Measurements from ENCODE around the gene TIMM44. TPM values are rescaled to one million over a fixed set of nuclear protein-coding genes. Genes with fewer than 3 reads are reported as not detected.

The TIMM44 gene
- total and polyA plus RNA-seq, 4 donors: 17.7 to 35.8 (median 26.6) TPM

DNA sequence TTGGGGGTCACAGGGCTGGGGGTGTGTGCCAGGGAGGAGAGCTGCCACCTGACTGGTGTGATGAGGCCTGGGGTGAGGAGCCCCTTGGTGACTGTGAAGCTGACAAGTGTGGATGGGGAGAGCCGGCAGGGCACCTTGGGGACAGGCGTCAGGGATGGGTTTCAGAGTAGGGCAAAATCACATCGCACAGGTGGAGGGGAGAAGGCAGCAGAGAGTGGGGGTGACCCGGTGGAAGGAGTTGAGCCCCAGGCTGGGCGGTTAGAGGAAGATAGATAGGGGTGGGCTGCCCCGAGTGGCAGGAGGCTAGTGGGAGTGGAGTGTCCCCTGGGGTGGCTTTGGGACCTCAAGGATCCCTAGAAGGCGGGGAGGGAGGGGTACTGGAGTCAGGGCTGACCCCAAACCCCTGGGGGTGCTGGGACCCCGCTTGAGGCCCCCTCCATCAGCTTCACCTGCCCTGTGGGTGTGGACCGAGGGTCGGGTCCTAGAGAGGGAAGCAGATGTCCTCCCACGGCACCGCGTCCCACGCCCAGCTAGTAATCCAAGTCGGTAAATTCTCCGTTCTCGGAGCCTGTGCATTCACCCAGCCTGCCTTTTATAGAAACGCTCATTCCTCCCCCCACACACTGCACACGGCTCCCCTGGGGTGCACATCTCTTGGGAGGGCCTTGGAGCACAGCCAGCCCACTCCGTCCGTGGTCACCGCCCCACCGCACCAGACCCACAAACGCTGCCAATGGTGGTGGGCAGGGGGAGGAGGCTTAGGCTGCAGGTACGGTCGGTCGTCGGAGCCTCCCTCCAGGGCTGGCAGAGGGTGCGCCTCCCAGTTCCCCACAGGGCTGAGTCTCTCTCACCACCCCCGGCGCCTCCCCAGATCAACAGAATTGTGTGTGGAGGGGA, 19.9 kb downstream of the TIMM44 start:
- H3K9me3 ChIP-seq (ENCODE audit: control insufficient read depth in 4 of 4, low read length in 3 of 4): no peaks in the 10 kb centered on the region
- H3K36me3 ChIP-seq (ENCODE audit: control insufficient read depth in 4 of 4, insufficient read depth in 3 of 4, low read depth in 1 of 4, low read length in 3 of 4): peaks cover 0 to 12% (median 5%) of the 10 kb centered on the region in 4 donors
- no peak overlapping the region for H3K27ac ChIP-seq (ENCODE audit: low read depth in 1 of 2, low read length in 2 of 2)
- no peak for TF ChIP-seq YY1 (IDR thresholded peaks at IDR 0.05)
- TF ChIP-seq, protein P1, sequence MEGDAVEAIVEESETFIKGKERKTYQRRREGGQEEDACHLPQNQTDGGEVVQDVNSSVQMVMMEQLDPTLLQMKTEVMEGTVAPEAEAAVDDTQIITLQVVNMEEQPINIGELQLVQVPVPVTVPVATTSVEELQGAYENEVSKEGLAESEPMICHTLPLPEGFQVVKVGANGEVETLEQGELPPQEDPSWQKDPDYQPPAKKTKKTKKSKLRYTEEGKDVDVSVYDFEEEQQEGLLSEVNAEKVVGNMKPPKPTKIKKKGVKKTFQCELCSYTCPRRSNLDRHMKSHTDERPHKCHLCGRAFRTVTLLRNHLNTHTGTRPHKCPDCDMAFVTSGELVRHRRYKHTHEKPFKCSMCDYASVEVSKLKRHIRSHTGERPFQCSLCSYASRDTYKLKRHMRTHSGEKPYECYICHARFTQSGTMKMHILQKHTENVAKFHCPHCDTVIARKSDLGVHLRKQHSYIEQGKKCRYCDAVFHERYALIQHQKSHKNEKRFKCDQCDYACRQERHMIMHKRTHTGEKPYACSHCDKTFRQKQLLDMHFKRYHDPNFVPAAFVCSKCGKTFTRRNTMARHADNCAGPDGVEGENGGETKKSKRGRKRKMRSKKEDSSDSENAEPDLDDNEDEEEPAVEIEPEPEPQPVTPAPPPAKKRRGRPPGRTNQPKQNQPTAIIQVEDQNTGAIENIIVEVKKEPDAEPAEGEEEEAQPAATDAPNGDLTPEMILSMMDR (IDR thresholded peaks at IDR 0.05; ENCODE audit: low read depth, low read length, missing input control): no peak
- no peak for TF ChIP-seq RXRA (IDR thresholded peaks at IDR 0.05)
- no peak for TF ChIP-seq FOXA1 (IDR thresholded peaks at IDR 0.05)
- TF ChIP-seq ATF3 (IDR thresholded peaks at IDR 0.05): no peak
- no peak for DNase-seq (ENCODE audit: low spot score)
- H3K4me3 ChIP-seq (ENCODE audit: low read depth in 1 of 3, low read length in 3 of 3): no peak overlapping the region
- no peak overlapping the region for H3K9ac ChIP-seq (ENCODE audit: low read depth in 1 of 2, low read length in 2 of 2)
- H3K27me3 ChIP-seq (ENCODE audit: control insufficient read depth in 4 of 4, insufficient read depth in 4 of 4, low read length in 3 of 4): no peaks in the 10 kb centered on the region
- peaks cover 16 to 36% (median 25%) of the 10 kb centered on the region in 4 donors for H3K4me1 ChIP-seq (ENCODE audit: control insufficient read depth in 4 of 4, insufficient read depth in 4 of 4, low read length in 3 of 4)
- 90% methylated on average over 31 of the region's 31 CpGs for WGBS

- no peak overlapping the region for H3K9ac ChIP-seq (ENCODE audit: low read depth in 1 of 2, low read length in 2 of 2)
These were observed 20.6 kb downstream of the TIMM44 start for GRCh38 chr19:7922836-7923195.

More at GRCh38 chr19:7922836-7923195, 20.6 kb downstream of the TIMM44 start:
- H3K36me3 ChIP-seq (ENCODE audit: control insufficient read depth in 4 of 4, insufficient read depth in 3 of 4, low read depth in 1 of 4, low read length in 3 of 4): peaks cover 0 to 12% (median 5%) of the 10 kb centered on the region in 4 donors
- no peak overlapping the region for H3K27ac ChIP-seq (ENCODE audit: low read depth in 1 of 2, low read length in 2 of 2)
- peaks cover 18 to 43% (median 29%) of the 10 kb centered on the region in 4 donors for H3K4me1 ChIP-seq (ENCODE audit: control insufficient read depth in 4 of 4, insufficient read depth in 4 of 4, low read length in 3 of 4)
- no peak for DNase-seq (ENCODE audit: low spot score)
- no peaks in the 10 kb centered on the region for H3K27me3 ChIP-seq (ENCODE audit: control insufficient read depth in 4 of 4, insufficient read depth in 4 of 4, low read length in 3 of 4)
- 92% methylated on average over 8 of the region's 8 CpGs for WGBS
- no peaks in the 10 kb centered on the region for H3K9me3 ChIP-seq (ENCODE audit: control insufficient read depth in 4 of 4, low read length in 3 of 4)
- TF ChIP-seq HNF4A (conservative IDR thresholded peaks at IDR 0.05): no peak
- no peak for TF ChIP-seq HNF4G (IDR thresholded peaks at IDR 0.05)
- TF ChIP-seq ZBTB33 (IDR thresholded peaks at IDR 0.05): no peak
- TF ChIP-seq, protein P2, sequence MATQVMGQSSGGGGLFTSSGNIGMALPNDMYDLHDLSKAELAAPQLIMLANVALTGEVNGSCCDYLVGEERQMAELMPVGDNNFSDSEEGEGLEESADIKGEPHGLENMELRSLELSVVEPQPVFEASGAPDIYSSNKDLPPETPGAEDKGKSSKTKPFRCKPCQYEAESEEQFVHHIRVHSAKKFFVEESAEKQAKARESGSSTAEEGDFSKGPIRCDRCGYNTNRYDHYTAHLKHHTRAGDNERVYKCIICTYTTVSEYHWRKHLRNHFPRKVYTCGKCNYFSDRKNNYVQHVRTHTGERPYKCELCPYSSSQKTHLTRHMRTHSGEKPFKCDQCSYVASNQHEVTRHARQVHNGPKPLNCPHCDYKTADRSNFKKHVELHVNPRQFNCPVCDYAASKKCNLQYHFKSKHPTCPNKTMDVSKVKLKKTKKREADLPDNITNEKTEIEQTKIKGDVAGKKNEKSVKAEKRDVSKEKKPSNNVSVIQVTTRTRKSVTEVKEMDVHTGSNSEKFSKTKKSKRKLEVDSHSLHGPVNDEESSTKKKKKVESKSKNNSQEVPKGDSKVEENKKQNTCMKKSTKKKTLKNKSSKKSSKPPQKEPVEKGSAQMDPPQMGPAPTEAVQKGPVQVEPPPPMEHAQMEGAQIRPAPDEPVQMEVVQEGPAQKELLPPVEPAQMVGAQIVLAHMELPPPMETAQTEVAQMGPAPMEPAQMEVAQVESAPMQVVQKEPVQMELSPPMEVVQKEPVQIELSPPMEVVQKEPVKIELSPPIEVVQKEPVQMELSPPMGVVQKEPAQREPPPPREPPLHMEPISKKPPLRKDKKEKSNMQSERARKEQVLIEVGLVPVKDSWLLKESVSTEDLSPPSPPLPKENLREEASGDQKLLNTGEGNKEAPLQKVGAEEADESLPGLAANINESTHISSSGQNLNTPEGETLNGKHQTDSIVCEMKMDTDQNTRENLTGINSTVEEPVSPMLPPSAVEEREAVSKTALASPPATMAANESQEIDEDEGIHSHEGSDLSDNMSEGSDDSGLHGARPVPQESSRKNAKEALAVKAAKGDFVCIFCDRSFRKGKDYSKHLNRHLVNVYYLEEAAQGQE (IDR thresholded peaks at IDR 0.05): no peak
- no peak for TF ChIP-seq ATF3 (IDR thresholded peaks at IDR 0.05)
- TF ChIP-seq, protein P1 (IDR thresholded peaks at IDR 0.05; ENCODE audit: low read depth, low read length, missing input control): no peak
- TF ChIP-seq RAD21 (IDR thresholded peaks at IDR 0.05): no peak
- no peak for TF ChIP-seq GABPA (IDR thresholded peaks at IDR 0.05 in 1 of 2, conservative IDR thresholded peaks at IDR 0.05 in 1 of 2)
- TF ChIP-seq RXRA (IDR thresholded peaks at IDR 0.05): no peak
- no peak for TF ChIP-seq SP1 (IDR thresholded peaks at IDR 0.05)
- no peak for TF ChIP-seq JUND (IDR thresholded peaks at IDR 0.05)
- no peak for TF ChIP-seq EGR1 (IDR thresholded peaks at IDR 0.05; ENCODE audit: low read depth in 2 of 2)
- no peak for TF ChIP-seq TAF1 (conservative IDR thresholded peaks at IDR 0.05)
- no peak for TF ChIP-seq FOXA2 (IDR thresholded peaks at IDR 0.05)
- TF ChIP-seq NR2F2 (IDR thresholded peaks at IDR 0.05): no peak
- TF ChIP-seq MAX (IDR thresholded peaks at IDR 0.05): no peak
- TF ChIP-seq FOXA1 (IDR thresholded peaks at IDR 0.05): no peak
- TF ChIP-seq YY1 (IDR thresholded peaks at IDR 0.05): no peak
- H3K4me3 ChIP-seq (ENCODE audit: low read depth in 1 of 3, low read length in 3 of 3): no peak overlapping the region
